GM21360 (cell line): ENCODE data around the gene F2R.
"Not testable (repeated sequence)": the region's sequence is repeated elsewhere in the genome, so short reads cannot be mapped to it uniquely, and the experiment has no call there.

Experiments used
- ATAC-seq: cut with Tn5 transposase; IDR thresholded peaks from one replicate; pipeline ENCODE4 v1.9.1; 2021; ENCODE audit warnings: mild to moderate bottlenecking, moderate library complexity; ENCODE audit not compliant: unreplicated experiment

F2R gene

DNA sequence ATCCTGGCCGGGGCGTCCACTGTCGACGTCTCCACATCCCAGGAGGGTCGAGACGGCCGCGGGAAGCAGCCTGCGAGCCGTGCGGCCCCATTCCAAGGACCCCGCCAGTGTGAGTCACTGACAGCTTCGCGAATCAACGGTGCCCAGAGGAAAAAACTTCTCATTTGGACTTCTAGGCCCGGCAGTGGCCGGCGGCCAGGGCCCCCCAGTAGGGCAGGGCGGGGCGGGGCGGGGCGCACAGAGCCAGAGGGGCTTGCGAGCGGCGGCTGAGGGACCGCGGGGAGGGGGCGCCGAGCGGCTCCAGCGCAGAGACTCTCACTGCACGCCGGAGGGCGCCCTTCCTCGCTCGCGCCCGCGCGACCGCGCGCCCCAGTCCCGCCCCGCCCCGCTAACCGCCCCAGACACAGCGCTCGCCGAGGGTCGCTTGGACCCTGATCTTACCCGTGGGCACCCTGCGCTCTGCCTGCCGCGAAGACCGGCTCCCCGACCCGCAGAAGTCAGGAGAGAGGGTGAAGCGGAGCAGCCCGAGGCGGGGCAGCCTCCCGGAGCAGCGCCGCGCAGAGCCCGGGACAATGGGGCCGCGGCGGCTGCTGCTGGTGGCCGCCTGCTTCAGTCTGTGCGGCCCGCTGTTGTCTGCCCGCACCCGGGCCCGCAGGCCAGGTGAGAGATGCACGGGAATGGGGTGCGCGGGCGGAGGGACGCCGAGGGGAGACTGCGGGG is at the start of gene F2R:
TSS of gene F2R (plus strand) at position 391 of the 720 bp plus-strand sequence. CDS start at position 573, 182 bp downstream.
- peak; percentile 51 for ATAC-seq

DNA sequence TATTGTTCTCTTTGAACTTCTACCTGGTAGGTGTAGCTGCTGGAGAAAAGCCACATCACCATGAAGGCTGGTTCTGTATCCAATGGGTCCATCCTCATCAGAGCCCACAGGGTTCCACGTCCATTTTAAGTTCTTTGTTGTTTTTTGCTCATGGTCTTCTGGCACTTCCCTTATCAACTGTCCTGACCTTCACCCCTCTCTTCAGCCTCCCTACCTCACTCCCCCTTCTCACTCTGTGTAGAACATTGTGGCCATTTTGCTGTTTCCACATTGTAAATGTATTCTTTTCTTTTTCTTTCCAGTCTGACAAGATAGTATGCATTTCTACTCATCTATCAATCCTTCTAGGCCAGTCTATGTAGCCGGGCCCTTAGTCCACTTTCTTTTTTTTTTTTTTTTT is 48.4 kb upstream of the F2R start:
- no peak for ATAC-seq

DNA sequence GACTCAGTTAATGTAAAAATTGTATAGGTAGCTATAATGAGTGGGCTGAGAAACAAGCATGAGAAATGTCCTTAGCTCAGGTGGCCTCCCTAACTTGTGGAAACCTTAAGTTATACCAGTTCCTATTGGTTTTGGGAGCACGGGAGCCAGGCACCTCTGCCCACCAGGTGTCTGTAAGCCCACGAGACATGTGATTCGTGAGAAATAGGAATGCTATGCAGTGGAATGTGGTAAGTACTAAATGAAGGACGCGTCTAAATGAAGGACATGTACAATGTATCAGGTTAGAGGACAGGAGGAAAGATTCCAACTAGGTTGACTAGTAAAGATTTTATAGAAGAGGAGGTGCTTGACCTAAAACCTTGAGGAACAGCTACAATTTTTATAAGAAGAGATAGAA is 46.7 kb upstream of the F2R start:
- ATAC-seq: no peak

DNA sequence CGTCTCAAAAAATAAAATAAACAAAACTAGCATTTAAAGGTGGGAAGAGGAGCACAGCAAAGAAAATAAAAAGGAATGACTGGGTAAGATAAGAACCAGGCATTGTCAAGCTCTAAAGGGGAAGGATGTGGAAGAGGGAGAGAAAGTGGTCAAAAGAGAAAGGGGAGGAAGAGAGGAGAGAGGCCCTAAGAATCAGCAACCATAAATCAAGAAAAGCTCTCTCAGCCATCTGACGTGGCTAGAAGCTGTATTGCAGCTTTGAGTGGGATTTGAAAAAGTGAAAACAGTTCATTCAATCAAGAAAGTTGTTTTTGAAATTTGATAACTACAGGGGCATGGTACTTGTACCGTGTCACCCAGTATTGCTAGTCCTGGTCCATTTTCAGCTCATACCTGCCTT is 45.4 kb upstream of the F2R start:
- ATAC-seq: no peak

DNA sequence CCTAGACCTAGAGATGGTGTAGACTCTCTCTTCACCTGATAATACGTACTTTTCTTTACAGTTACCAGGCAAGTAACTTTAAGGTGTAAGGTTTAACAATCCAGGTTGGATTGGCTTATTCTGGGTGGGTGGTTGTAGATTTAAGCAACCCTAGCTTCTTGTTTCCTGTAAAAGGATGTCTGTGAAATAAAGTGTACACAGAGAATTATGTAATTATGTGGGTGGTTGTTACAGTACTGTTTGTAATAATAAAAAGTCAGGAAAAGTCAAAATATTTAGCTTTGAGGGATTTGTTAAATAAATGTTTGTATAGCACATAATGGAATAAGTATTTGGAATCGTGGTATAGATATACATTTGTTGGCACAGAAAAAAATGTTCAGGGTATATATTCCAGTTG is 43.7 kb upstream of the F2R start:
- no peak for ATAC-seq

DNA sequence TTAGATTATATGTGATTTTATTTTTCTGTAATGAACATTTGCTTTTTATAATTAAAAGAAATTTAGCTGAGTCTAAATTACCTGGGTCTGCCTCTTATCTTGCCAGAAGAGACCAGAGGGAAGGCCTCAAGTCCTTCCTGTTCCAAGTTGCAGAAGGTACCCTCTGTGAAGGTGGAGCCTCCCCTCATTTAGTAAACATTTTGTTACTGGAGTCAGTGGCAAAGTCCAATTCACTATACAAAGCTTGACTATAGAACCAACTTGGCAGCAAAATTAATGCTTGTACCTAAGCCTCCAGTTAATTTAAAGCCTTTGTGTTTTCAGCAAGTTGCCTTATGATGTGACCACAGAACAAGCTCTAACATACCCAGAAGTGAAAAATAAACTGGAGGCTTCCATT is 42.8 kb upstream of the F2R start:
- ATAC-seq: no peak

DNA sequence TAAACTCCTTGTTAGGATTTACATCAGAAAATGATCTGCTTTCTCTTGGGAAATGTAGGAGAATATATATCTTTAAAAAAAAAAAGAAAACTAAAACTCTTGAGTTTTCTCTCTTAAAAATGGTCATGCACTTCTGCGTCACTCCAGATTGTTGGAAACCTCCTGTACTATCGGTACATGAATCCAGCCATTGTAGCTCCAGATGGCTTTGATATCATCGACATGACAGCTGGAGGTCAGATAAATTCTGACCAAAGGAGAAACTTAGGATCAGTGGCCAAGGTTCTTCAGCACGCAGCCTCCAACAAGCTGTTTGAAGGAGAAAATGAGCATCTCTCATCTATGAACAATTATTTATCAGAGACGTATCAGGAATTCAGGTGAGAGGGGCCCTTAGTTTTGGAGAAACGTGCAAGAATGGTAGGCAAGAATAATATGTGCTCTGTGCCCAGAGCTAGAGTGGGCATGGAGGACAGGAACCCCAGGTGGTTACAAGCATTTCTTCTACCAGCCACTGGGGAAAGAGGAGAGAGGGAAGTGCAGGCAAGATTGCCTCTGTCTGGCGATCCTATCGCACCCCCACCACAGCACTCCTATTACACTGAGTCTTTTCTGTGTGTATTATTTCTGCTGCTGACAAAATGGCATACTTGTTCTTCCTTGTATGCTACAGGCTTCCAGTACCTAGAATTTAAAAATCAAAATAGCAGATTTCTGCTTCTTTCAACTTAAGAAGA is 41.4 kb upstream of the F2R start:
- ATAC-seq: no peak

DNA sequence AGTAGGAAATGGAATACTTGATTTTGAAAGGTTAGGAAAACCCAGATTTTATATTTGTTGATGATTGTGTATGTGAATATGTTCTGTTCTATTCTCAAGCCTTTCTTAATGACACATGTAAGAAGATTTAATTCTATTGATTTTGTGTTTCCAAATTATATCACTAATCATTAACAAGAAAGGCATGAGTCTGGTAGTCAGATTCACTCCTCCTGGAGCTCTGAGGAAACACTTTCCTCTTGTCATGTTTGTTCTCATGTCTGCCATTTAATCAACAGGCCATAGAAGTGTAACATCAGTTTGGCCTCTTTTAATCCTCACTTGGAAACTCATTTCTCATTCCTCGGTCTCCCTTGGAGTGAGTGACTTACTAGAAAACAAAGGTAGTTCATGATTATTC is 40.6 kb upstream of the F2R start:
- no peak for ATAC-seq

DNA sequence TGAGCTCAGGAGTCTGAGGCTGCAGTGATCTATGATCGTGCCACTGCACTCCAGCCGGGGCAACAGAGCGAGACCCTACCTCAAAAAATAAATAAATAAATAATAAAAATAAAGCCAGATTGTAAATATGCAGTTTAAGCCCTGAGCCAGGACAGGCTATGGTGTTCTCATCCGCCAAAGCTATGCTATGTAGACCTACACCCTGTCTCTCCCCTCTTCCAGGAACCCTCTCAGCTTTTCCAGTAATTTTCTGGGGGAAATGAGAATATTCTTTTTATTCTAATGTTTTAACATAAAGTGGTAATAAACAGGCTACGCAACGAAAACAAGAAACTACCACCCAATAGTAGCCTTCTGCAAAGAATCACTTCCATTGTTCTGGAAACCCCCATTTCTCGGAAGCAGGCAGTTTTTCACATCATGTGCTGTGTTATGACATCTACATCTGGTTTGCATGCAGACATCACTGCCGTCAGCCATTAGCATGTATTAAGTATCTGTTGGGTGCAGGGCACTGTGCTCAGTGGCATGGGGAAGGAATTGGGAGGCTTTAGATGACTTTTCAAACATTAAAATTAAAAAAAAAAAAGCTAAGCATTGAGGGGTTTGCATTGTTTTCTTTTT is 38.0 kb upstream of the F2R start:
- no peak for ATAC-seq

DNA sequence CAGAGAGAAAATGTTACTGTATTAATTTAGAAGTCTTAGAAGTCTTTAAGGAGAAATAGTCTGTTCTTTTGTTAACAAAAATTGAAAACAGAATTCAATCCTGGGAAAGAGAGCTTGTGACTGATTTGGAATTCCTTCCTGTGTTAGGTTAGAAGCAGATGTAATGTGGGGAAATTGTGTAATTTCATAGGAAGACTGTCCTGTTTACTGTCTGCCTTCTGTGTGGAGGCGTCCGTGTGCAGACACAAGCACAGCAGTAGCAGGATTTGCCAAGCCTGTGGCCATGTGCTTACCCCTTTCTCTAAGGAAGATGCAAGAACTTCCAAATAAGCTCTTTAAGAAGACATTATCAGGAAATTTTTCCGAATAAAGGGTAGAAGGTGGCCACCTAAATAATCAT is 36.7 kb upstream of the F2R start:
- ATAC-seq: no peak

DNA sequence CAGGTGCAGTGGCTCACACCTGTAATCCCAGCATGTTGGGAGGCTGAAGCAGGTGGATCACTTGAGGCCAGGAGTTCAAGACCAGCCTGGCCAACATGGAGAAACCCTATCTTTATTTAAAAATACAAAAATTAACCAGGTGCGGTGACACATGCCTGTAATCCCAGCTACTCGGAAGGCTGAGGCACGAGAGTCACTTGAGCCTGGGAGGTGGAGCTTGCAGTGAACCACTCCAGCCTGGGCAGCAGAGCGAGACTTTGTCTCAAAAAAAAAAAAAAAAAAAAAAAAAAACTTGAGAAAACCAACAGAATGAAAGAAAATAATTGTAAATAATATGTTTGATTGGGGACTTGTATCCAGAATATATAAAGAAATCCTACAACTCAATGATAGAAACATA is 35.1 kb upstream of the F2R start:
- ATAC-seq: not testable (repeated sequence)

DNA sequence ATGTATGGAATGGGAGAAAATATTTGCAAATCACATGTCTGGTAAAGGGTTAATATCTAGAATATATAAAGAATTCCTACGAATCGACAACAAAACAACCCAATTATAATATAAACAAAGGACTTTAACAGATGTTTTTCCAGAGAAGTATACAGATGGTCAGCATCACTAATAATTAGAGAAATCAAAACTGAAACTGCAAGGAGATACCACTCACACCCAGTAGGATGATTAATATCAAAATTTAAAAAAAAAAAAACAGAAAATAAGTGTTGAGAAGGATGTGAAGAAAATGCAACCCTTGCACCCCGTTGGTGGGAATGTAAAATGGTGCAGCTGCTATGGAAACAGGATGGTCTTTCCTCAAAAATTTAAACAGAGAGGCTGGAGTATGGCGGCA is 34.6 kb upstream of the F2R start:
- no peak for ATAC-seq

DNA sequence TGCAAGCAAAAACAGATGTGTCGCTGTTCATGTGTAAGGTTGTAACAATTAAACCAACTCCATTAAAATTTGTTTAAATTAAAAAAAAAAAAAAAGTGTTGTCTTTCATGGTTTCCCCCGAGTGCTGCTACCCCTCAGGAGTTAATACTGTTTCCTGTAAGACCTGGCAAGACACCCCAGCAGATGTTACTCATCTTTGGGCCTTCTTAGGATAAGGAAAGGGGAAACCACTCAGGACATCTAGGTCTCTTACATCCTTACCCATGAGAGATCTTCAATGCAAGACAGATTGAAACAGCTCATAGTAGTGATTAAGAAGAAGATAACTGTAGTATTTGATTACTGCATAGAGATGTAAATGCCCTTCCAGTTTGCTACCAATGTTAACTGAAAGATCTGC is 33.5 kb upstream of the F2R start:
- no peak for ATAC-seq

DNA sequence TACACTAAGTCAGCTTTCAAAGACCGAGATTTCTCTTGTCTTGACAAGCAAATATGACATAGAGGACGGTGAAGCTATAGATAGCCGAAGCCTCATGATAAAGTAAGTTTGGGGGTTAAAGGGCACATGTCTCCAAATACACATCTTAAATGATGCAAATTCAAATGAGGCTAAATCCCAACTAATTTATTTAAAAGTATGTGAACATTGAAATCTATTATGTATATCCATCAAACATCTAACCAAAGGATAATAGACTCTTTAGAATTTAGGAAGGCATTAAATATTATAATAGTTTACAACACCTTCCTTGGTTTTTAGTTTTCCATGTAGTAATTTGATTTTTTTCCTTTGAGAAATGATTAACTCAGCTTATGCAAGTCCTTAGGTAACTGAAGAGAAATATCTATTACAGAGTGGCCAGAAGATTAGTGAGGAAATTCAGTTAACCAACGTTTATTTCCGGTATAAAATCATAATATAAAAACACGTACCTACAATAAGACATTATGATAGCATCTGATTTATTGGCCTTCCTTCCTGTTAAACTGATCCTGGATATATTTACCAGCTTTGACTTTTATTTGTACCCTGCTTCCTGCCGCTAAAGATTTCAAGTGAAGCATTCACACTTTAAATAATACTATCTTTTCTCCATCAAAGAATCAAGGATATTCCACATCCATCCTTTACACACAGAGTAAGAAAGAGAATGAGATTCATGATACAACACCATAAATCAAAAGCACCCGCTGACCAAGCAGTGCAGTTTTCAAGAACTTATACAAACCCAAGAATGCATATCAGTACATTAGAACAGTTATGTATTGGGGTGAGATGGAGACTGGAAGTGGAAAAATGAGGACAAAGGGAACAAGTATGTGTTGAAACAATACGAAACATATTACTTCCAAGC is 31.9 kb upstream of the F2R start:
- ATAC-seq: no peak

DNA sequence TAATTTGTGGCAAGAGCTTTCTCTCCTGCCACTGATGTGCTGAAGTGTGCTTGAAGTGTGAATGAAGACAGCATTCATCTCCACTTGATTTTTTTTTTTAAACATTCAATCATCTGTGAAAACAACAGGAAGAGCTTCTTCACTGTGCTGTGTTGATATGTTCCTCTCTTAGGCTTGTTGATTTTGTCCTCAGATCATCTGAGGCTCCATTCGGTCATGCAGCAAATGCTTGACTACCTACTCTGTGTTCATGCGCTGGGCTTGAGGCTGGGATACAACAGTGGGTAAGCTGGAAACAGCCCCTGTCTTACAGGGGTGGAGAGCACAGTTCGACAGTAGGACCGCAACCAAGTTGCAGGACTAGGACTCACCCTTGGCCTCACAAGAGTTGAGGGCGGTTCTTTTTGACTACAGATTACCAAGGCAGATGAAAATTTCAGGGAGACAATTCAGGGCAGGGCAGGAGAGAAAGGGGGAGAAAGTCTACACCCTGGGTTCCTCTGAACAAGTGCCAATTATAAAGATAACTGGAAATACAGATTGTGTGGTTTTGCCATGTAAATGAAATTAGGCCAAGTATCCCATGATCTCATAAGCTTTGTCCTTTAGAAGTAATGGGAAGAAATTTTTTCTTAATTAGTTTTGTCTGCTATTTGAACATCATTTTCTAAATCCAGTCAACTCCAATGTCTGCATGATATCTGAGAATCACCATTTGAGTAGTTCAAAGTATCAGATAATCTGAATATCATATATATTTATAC is 31.0 kb upstream of the F2R start:
- no peak for ATAC-seq

DNA sequence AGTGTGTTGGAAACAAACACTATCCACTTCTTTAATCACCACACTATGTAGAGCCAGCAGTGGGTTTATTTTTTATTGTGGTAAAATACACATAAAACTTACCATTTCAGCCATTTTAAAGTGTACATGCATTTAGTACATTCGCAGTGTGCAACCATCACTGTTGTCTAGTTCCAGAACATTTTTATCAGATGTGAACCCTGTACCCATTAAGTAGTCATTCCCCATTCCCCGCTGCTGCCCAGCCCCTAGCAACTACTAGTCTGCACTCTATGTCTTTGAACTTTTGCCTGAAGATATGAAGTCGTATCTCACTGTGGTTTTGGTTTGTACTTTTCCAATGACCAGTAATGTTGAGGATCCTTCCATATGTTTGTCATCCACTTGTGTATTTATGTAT is 30.2 kb upstream of the F2R start:
- no peak for ATAC-seq

DNA sequence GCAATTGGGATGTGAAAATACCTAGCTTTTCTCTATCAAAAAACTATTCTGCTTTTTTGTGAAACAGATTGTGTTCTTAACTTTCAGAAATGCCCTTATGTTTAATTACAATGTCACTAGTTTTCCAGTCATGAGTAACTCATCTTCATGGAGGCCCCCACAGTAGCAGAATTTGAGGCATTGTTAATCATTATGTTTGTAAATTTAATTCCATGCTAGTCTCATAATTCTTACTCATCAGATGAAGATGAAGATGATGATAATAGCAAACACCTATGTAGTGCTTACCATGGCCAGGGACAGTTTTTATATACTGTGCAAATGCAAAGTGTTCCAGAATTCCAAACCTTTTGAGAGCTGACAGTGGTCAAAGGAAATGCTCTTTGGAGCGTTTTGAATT is 27.7 kb upstream of the F2R start:
- ATAC-seq: no peak

DNA sequence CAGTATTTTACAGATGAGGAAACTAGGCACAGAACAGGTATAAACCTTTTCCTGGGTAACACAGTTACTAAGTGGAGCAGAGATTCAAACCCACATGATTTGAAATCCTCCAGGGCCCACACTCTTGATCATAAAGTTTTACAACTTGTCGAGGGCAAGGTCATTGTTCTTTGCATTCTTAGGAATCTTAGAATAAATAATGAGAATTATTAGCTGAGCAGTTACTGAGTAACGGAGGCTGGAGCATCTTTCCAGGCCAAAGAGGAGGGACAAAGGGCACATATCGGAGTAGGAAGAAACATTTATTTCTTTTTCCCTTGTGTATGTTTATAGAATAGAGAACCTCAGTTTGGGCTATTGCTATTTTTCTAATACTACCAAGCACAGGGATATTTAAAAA is 27.1 kb upstream of the F2R start:
- no peak for ATAC-seq

DNA sequence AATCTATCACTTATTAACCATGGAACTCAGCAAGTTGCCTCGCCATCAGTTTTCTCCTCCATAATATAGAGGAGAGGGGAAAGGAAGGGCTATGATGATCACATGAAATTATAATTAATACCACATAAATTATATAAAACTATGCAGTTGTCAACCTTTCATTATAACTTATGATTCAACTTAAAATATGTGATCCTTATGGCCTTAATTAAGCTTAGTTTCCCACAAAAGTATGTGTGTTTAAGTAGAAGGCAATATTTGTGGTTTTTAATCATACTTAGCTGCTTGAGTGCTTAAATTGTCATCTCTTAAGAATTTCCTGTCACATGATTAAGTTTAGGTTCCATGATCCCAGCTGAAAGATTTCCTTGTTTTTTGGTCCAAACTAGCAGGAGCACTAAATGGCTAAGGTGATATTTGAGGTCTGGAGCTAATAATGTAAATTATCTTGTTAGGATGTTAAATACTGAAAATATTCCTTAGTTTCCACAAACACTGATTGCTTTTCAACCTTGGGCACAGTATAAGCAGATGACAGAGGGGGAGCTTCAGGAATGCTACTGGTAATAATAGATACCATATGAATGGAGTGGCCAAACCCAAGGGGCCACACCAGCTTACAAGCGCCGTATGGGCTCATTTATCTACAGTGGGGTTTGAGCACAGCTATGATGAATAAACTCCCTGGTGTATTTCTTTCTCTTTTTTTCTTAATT is 26.4 kb upstream of the F2R start:
- no peak for ATAC-seq
